ENCODE measurements around the gene NXPE3. TPM values are rescaled to one million over a fixed set of nuclear protein-coding genes. Genes with fewer than 3 reads are reported as not detected.

Gene NXPE3
- polyA plus RNA-seq, 1 experiment: 41.1 TPM

- peak; percentile 69 for TF ChIP-seq CTCF (IDR thresholded peaks at IDR 0.05; ENCODE audit: low read depth, low read length)
- DNase-seq (ENCODE audit: low read depth, low spot score): no peak
- ChIA-PET POLR2A (interaction anchor here (0.8 kb wide), 1 partner anchor 416 kb away, joined by 4 read pairs; no protein-coding TSS in a partner anchor), CTCF (interaction anchor here (0.6 to 21.5 kb wide), 9 partner anchors 8 to 416 kb away, joined by 3 to 821 read pairs (median 3); no protein-coding TSS in a partner anchor)
- Histone ChIP-seq H3K4me3 (ENCODE audit: low read depth, low read length) (no peak overlapping the region), H3K9me3 (ENCODE audit: control insufficient read depth, insufficient read depth, low read length) (no peaks in the 10 kb centered on the region), H3K27ac (ENCODE audit: low read depth, low read length) (no peak overlapping the region), H3K27me3 (ENCODE audit: control insufficient read depth, insufficient read depth, low read length) (no peaks in the 10 kb centered on the region)
These were observed 30.4 kb downstream of the NXPE3 start for GRCh38 chr3:101809178-101810021.

- Histone ChIP-seq H3K27me3 (ENCODE audit: control insufficient read depth, insufficient read depth, low read length) (no peaks in the 10 kb centered on the region), H3K9me3 (ENCODE audit: control insufficient read depth, insufficient read depth, low read length) (no peaks in the 10 kb centered on the region), H3K27ac (ENCODE audit: low read depth, low read length) (no peak overlapping the region), H3K4me3 (ENCODE audit: low read depth, low read length) (no peak overlapping the region)
- no peak for TF ChIP-seq CTCF (IDR thresholded peaks at IDR 0.05; ENCODE audit: low read depth, low read length)
- no peak for DNase-seq (ENCODE audit: low read depth, low spot score)
- ChIA-PET CTCF (interaction anchor here (0.6 to 21.5 kb wide), 9 partner anchors 8 to 415 kb away, joined by 3 to 821 read pairs (median 4); no protein-coding TSS in a partner anchor), POLR2A (no interaction called here)
These were observed 31.0 kb downstream of the NXPE3 start for GRCh38 chr3:101810022-101810418.

GRCh38 chr3:101811875-101812274, 32.9 kb downstream of the NXPE3 start:
- ChIA-PET CTCF (interaction anchor here (0.9 to 21.5 kb wide), 6 partner anchors 10 to 413 kb away, joined by 3 to 821 read pairs (median 4); no protein-coding TSS in a partner anchor), POLR2A (no interaction called here)
- Histone ChIP-seq H3K27ac (ENCODE audit: low read depth, low read length) (no peak overlapping the region), H3K4me3 (ENCODE audit: low read depth, low read length) (no peak overlapping the region), H3K9me3 (ENCODE audit: control insufficient read depth, insufficient read depth, low read length) (no peaks in the 10 kb centered on the region), H3K27me3 (ENCODE audit: control insufficient read depth, insufficient read depth, low read length) (no peaks in the 10 kb centered on the region)
- DNase-seq (ENCODE audit: low read depth, low spot score): no peak
- TF ChIP-seq CTCF (IDR thresholded peaks at IDR 0.05; ENCODE audit: low read depth, low read length): no peak

- no peak for TF ChIP-seq CTCF (IDR thresholded peaks at IDR 0.05; ENCODE audit: low read depth, low read length)
- H3K27ac ChIP-seq (ENCODE audit: low read depth, low read length): no peak overlapping the region
- no peak overlapping the region for H3K4me3 ChIP-seq (ENCODE audit: low read depth, low read length)
- ChIA-PET CTCF (interaction anchor here (0.8 to 21.5 kb wide), 11 partner anchors 8 to 724 kb away, joined by 3 to 821 read pairs (median 4); no protein-coding TSS in a partner anchor), POLR2A (no interaction called here)
- H3K9me3 ChIP-seq (ENCODE audit: control insufficient read depth, insufficient read depth, low read length): no peaks in the 10 kb centered on the region
- no peaks in the 10 kb centered on the region for H3K27me3 ChIP-seq (ENCODE audit: control insufficient read depth, insufficient read depth, low read length)
- DNase-seq (ENCODE audit: low read depth, low spot score): no peak
These were observed 33.9 kb downstream of the NXPE3 start for GRCh38 chr3:101812895-101813294.

All from AG04450 (cell line).